Suprapubic skin (tissue), 4 donors: ENCODE measurements around the gene EEFSEC.

Experiments
- CTCF ChIP-seq, 2 donors: fragments of 200-600 bp in 1 of 2; fragments of 450-650 bp in 1 of 2; sonication (generic) in 1 of 2; IDR thresholded peaks; one replicate each; pipeline ENCODE4 v1.5.1; 2016 to 2019; ENCODE audit warnings: antibody characterized with exemption in 2 of 2, mild to moderate bottlenecking in 1 of 2, moderate library complexity in 1 of 2
- EP300 ChIP-seq: sonication (generic); formaldehyde crosslinking; IDR thresholded peaks from one replicate; pipeline ENCODE4 v1.6.1; 2017; ENCODE audit warnings: antibody characterized with exemption
- POLR2A ChIP-seq, 2 donors: fragments of 450-650 bp; IDR thresholded peaks; one replicate each; pipeline ENCODE4 v1.6.1; 2017; ENCODE audit warnings: antibody characterized with exemption in 2 of 2, mild to moderate bottlenecking in 2 of 2, moderate library complexity in 2 of 2
- POLR2AphosphoS5 ChIP-seq, 3 donors: sonication (generic); formaldehyde crosslinking; IDR thresholded peaks; one replicate each; pipeline ENCODE4 v1.6.1; 2017; ENCODE audit warnings: antibody characterized with exemption in 3 of 3

GRCh38 chr3:128151758-128152274 lies 1.5 kb upstream of the EEFSEC start:
- TF ChIP-seq POLR2AphosphoS5 (IDR thresholded peaks at IDR 0.05), result no peak
- TF ChIP-seq CTCF (IDR thresholded peaks at IDR 0.05), result no peak
- no peak for TF ChIP-seq POLR2A (IDR thresholded peaks at IDR 0.05)
- TF ChIP-seq EP300, result no peak
